Activated B cell treated with CpG ODN at 0.5 μM for 24 hours (primary cell): ENCODE measurements around the gene PLAC1. TPM values are rescaled to one million over a fixed set of nuclear protein-coding genes. Genes with fewer than 3 reads are reported as not detected.

Experiments
- ATAC-seq: fragments of 200-7000 bp; cut with Tn5 transposase; one replicate; pipeline ENCODE4 v1.10.0; 2021; ENCODE audit warnings: low read depth, mild to moderate bottlenecking, moderate library complexity
- CTCF ChIA-PET: fragments of 350-600 bp; sonication (Branson Sonifier 250); formaldehyde crosslinking; loops from one replicate; lab custom pipeline; 2021; ENCODE audit warnings: antibody characterized with exemption; lab: Charles Lee
- POLR2A ChIA-PET: fragments of 350-600 bp; sonication (Branson Sonifier 250); formaldehyde crosslinking; loops from one replicate; lab custom pipeline; 2021; ENCODE audit warnings: antibody characterized with exemption; lab: Charles Lee
- DNase-seq: peaks from one replicate; pipeline ENCODE4 v3.0.0; 2022
- H3K27ac Mint-ChIP-seq: one replicate; pipeline ENCODE4 v1.8.0; 2020; ENCODE audit warnings: mixed read lengths
- H3K27me3 Mint-ChIP-seq: one replicate; pipeline ENCODE4 v1.8.0; 2021; ENCODE audit warnings: mixed read lengths
- H3K36me3 Mint-ChIP-seq: one replicate; pipeline ENCODE4 v1.8.0; 2021; ENCODE audit warnings: low read depth, mixed read lengths
- H3K4me1 Mint-ChIP-seq: one replicate; pipeline ENCODE4 v1.8.0; 2021; ENCODE audit warnings: mixed read lengths
- H3K4me3 Mint-ChIP-seq: one replicate; pipeline ENCODE4 v1.8.0; 2020; ENCODE audit warnings: mild to moderate bottlenecking, mixed read lengths
- H3K9me3 Mint-ChIP-seq: one replicate; pipeline ENCODE4 v1.8.0; 2020; ENCODE audit warnings: mixed read lengths
- intact Hi-C: fragments of 100-400 bp; cut with micrococcal nuclease; formaldehyde crosslinking; loops from one replicate; pipeline ENCODE4 v1.15.1; 2024
- total RNA-seq: library from RNA; stranded (reverse); gene quantifications from 2 replicates; pipeline ENCODE4 v1.2.3, GENCODE V29; 2022
- TF ChIP-seq, protein P1 (sequence below): fragments of 200-600 bp; IDR thresholded peaks from one replicate; pipeline ENCODE4 v1.8.0; 2022; ENCODE audit warnings: antibody characterized with exemption, mild to moderate bottlenecking

Gene PLAC1
- total RNA-seq, 1 donor from 2014 or later, result not detected

DNA sequence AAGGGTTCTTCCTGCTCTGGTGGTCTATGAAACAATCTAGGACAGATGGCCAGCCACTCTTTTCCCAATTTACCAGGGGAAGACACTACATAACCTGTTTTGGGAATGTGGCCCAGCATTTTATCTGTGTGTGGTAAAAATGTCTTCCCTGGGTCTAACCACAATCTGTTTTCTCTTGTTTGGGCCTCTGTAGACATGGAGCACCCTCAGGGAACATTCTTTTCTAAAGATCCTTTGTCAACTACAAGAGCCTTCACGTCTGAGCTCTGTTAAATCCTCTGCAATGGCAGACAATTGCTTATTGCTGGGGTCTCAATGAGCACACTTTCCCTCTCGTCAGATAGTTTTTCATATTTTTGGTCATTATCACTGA lies 35.5 kb downstream of the PLAC1 start:
- no peaks in the 10 kb centered on the region for H3K9me3 Mint-ChIP-seq
- intact Hi-C loops, result no loop called here
- H3K27me3 Mint-ChIP-seq, result peaks cover 3% of the 10 kb centered on the region
- DNase-seq (no peak), ATAC-seq (no peak)
- no peaks in the 10 kb centered on the region for H3K36me3 Mint-ChIP-seq
- H3K27ac Mint-ChIP-seq, result no peak overlapping the region
- ChIA-PET CTCF (no interaction called here), POLR2A (no interaction called here)
- H3K4me1 Mint-ChIP-seq, result no peaks in the 10 kb centered on the region
- no peak overlapping the region for H3K4me3 Mint-ChIP-seq
- TF ChIP-seq, protein P1, sequence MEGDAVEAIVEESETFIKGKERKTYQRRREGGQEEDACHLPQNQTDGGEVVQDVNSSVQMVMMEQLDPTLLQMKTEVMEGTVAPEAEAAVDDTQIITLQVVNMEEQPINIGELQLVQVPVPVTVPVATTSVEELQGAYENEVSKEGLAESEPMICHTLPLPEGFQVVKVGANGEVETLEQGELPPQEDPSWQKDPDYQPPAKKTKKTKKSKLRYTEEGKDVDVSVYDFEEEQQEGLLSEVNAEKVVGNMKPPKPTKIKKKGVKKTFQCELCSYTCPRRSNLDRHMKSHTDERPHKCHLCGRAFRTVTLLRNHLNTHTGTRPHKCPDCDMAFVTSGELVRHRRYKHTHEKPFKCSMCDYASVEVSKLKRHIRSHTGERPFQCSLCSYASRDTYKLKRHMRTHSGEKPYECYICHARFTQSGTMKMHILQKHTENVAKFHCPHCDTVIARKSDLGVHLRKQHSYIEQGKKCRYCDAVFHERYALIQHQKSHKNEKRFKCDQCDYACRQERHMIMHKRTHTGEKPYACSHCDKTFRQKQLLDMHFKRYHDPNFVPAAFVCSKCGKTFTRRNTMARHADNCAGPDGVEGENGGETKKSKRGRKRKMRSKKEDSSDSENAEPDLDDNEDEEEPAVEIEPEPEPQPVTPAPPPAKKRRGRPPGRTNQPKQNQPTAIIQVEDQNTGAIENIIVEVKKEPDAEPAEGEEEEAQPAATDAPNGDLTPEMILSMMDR, result no peak

DNA sequence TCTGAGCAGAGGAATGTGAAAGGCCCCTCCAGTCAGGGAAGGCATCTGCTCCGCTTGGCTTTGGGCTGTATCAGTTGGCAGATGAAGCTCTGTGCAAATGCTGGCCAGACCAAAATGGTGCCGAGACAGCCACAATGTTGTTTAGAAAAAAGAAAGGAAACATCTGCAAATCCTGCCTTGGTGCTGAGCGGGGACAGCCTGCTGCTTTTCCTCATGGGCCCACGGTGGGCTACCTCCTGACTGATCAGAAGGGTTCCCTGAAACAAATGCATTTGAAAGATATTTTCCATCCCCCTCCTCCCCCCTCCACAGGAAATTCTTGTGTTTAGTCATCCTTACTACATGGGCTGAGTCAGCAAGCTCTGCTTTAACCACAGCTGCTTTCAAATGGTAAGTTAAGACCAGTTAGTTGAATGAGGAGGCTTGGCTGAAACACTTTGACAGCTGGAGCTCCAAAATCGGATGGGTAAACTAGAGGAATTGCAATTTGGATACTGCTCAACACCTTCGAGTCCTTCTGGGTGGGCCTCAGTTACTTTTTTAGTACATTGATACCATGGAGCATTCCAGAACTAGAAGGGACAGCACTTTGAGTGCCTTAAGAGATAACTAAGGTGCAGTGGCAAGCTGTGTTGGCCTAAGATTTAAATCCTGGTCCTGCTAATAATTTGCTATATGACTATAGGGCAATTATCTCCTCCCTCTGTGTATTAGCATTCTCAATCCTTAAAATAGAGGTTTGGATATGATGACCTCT lies 36.0 kb downstream of the PLAC1 start:
- DNase-seq (no peak), ATAC-seq (no peak)
- CTCF ChIA-PET, result no interaction called here
- Mint-ChIP-seq H3K9me3 (no peaks in the 10 kb centered on the region), H3K4me1 (no peaks in the 10 kb centered on the region), H3K4me3 (no peak overlapping the region), H3K36me3 (no peaks in the 10 kb centered on the region), H3K27ac (no peak overlapping the region), H3K27me3 (peaks cover 3% of the 10 kb centered on the region)
- POLR2A ChIA-PET, result no interaction called here
- TF ChIP-seq, protein P1, result no peak
- intact Hi-C loops, result no loop called here

DNA sequence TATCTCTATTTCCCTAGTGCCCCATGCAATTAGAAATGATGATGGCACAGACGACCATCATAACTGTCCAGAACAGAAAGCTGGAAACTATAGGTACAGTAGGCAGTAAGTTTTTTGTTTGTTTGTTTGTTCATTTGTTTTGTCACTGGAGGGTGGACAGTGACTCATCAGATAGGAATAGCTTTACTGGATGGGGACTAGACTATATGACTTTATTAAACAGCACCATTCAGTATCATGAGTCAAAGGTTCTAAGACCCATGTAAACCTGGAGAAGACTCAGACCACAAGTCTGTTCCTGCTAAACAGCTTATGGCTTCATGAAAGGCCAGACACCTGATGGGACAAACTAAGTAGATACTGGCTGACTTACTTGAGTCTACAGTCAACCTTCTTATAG lies 38.4 kb downstream of the PLAC1 start:
- CTCF ChIA-PET, result no interaction called here
- Mint-ChIP-seq H3K36me3 (no peaks in the 10 kb centered on the region), H3K4me1 (no peaks in the 10 kb centered on the region), H3K9me3 (no peaks in the 10 kb centered on the region), H3K4me3 (no peak overlapping the region), H3K27me3 (peaks cover 3% of the 10 kb centered on the region), H3K27ac (no peak overlapping the region)
- ATAC-seq (no peak), DNase-seq (no peak)
- intact Hi-C loops, result no loop called here
- POLR2A ChIA-PET, result no interaction called here
- TF ChIP-seq, protein P1, result no peak

DNA sequence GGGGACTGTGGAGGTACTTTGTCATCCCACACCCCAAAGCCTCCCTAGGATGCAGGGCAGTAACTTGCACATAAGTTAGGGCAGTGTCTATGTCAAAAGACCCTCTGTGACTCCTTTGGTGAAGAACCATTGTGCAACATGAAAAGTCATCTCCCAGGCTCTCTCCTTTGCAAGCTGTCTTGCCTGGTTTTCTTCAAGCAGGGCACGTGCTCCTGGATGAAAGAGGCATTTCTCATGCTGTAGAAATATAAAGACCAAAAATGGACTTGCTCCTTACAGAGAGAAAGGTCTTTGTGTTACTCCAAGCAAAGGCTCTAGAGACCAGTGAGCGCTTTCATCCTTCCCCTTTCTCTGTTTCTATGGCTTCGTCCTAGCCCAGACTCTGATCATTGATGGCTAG lies 44.9 kb downstream of the PLAC1 start:
- intact Hi-C loops, result no loop called here
- Mint-ChIP-seq H3K4me1 (no peaks in the 10 kb centered on the region), H3K36me3 (no peaks in the 10 kb centered on the region), H3K27ac (no peak overlapping the region), H3K4me3 (no peak overlapping the region), H3K27me3 (no peaks in the 10 kb centered on the region), H3K9me3 (no peaks in the 10 kb centered on the region)
- ATAC-seq (no peak), DNase-seq (no peak)
- ChIA-PET CTCF (no interaction called here), POLR2A (no interaction called here)
- TF ChIP-seq, protein P1, result no peak

DNA sequence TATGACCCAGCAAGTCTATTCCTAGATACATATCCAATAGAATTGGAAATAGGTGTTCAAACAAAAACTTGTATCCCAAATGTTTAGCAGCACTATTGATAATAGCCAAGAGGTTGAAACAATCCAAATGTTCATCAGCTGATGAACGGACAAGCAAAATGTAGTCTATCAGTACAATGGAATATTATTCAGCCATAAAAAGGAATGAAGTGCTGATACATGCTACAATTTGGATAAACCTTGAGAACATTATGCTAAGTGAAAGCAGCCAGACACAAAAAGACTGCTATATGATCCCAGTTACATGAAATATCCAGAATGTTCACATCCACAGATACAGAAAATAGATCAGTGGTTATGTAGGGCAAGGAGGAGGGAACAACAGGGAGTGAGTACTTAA lies 50.1 kb downstream of the PLAC1 start:
- POLR2A ChIA-PET, result no interaction called here
- Mint-ChIP-seq H3K4me1 (no peaks in the 10 kb centered on the region), H3K4me3 (no peak overlapping the region), H3K27ac (no peak overlapping the region), H3K27me3 (no peaks in the 10 kb centered on the region), H3K9me3 (no peaks in the 10 kb centered on the region), H3K36me3 (no peaks in the 10 kb centered on the region)
- ATAC-seq (no peak), DNase-seq (no peak)
- TF ChIP-seq, protein P1, result no peak
- CTCF ChIA-PET, result no interaction called here
- intact Hi-C loops, result no loop called here
